GM23248 (cell line): ENCODE measurements around the gene ASB2.

ENCODE experiments used
- EZH2 ChIP-seq: fragments of 200-600 bp; sonication (generic); IDR thresholded peaks from 2 replicates; pipeline ENCODE4 v1.6.1; 2018; ENCODE audit warnings: antibody characterized with exemption, mild to moderate bottlenecking; ENCODE audit not compliant: insufficient read depth, poor library complexity, severe bottlenecking
- EZH2phosphoT487 ChIP-seq: fragments of 200-600 bp; sonication (generic); IDR thresholded peaks from 2 replicates; pipeline ENCODE4 v1.6.1; 2018; ENCODE audit warnings: antibody characterized with exemption, moderate library complexity, mild to moderate bottlenecking, low read depth; ENCODE audit not compliant: insufficient read depth

GRCh38 chr14:94021416-94022157, 45.2 kb upstream of the ASB2 start:
- TF ChIP-seq EZH2 (no peak), EZH2phosphoT487 (no peak)
